GM10847 (cell line): Measurements from ENCODE around the gene PLA2G2D.

Experiments used
- POLR2A ChIP-seq: IDR thresholded peaks from 2 replicates; pipeline ENCODE4 v1.6.1; 2011; ENCODE audit not compliant: insufficient read length; ENCODE audit errors: extremely low read depth

The PLA2G2D gene

DNA sequence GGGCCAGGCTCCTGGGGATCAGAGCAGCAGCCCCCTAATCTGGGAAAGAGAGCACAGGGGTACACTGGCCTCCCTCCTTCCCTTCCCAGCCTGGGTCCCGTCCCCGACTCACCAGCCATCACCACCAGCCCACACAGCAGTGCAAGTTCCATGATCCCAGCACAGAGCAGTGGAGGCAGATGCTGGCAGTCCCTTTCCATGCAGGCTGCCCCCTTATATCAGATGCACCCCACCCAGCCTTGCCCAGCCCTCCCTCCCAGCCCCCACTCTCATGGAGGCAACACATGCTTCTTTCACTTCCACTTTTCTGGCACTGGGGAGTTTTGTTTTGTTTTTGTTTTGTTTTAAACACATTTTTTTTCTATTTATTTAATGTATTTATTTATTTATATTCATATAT is at the start of gene PLA2G2D:
PLA2G2D (minus strand) TSS at position 190 of the 400 bp plus-strand sequence; CDS start at position 152, 38 bp downstream.
- TF ChIP-seq POLR2A, result no peak

GRCh38 chr1:20168564-20169491 is 49.5 kb upstream of the PLA2G2D start:
- no peak for TF ChIP-seq POLR2A

GRCh38 chr1:20167126-20167525 is 47.8 kb upstream of the PLA2G2D start:
- no peak for TF ChIP-seq POLR2A

GRCh38 chr1:20166051-20166450 is 46.7 kb upstream of the PLA2G2D start:
- TF ChIP-seq POLR2A, result no peak

DNA sequence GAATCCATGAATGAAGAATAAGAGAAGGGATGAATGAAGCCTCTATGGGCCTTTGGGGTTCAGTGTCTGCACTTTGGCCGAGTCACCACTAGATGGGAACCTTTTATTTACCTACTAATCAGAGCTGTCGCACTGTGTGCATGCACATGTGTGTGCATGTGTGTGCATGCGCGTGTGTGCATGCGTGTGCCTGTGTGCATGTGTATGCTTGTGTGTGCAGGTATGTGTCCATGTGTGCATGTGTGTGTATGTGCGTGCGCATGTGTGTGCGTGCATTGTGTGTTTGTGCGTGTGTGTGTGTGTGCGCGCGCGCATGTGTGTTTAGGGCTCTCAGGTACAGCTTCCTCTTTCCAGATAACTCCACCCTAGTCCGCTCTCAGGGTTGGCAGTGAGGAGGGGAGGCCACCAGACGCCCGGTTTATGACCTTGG is 46.2 kb upstream of the PLA2G2D start:
- TF ChIP-seq POLR2A, result no peak

DNA sequence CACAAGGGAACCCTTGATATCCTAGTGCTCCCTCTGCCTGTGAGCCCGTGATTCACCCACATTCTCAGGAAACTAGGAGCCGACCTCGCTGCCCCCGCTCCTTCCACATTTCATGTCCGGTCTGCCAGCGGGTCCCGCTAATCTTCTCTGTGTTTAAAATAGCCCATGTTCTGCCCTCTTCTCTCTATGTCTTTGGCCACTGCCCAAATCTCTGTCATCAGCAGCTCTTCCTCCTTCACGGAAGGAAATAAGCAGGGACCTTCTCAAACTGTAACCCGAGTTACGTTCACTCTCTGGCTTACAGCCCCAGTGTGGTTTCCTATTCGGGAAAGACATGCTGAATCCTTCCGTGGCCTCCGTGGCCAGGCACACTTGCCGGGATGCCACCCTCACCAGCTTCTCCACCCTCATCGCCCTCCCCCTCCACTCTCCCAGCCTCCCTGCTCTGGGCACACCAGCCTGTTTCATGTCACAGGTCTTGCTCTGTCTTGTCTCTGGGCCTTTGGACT is 45.4 kb upstream of the PLA2G2D start:
- no peak for TF ChIP-seq POLR2A

GRCh38 chr1:20160034-20160433 is 40.7 kb upstream of the PLA2G2D start:
- TF ChIP-seq POLR2A, result no peak

DNA sequence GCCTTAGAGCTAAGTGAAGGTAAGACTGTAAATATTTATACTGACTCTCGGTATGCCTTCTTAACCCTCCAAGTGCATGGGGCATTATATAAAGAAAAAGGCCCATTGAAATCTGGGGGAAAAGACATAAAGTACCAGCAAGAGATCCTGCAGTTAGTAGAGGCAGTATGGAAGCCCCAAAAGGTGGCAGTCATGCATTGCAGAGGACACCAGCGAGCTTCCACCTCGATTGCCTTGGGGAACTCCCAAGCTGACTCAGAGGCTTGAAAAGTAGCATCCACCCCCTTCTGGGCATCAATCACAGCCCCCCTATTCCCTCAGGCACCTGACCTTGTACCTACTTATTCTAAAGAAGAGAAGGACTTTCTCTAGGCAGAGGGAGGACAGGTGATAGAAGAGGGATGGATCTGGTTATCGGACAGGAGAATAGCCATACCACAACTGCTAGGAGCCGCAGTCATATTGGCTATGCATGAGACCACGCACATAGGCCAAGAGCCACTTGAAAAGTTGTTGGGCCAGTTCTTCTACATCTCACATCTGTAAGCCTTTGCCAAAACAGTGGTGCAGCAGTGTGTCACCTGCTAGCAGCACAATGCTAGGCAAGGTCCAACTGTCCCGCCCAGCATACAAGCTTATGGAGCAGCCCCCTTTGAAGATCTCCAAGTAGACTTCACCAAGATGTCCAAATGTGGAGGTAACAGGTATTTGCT is 39.2 kb upstream of the PLA2G2D start:
- no peak for TF ChIP-seq POLR2A

GRCh38 chr1:20154301-20154831 is 35.0 kb upstream of the PLA2G2D start:
- TF ChIP-seq POLR2A, result no peak

DNA sequence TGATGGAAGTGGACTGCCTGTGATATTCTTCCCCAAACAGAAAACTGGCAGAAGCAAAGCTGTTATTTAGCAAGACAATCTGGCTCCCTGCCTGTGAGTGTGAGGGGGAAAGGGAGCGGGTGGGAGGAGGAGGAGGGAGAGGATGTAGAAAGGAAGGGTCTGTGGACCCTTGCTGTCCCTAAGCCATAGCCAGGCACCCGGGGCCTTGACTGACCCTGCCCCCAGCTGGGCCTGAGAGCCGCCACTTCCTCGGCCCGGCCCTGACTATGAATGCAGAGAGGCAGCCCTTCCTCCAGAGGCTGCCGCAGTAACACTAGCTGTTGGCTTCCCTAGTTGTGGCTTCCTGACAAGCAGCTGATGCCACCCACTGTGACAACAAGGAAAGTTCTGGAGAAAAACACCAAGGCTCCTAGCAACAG is 33.7 kb upstream of the PLA2G2D start:
- no peak for TF ChIP-seq POLR2A

DNA sequence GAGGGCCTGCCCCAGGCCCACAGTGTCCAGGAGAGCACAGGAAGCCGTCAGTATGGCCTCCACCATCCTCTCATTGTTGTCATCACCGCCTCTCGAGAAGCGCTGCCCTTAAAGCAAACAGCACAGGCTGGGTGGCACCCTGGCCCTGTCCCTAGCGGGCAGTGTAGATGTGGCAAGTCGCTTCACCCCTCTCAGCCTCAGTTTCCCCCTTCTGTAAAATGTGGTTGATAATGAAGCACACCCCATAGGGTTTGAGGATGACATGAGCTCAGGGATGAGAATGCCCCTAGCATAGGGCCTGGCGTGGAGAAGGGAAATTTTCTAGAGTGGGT is 33.2 kb upstream of the PLA2G2D start:
- no peak for TF ChIP-seq POLR2A

DNA sequence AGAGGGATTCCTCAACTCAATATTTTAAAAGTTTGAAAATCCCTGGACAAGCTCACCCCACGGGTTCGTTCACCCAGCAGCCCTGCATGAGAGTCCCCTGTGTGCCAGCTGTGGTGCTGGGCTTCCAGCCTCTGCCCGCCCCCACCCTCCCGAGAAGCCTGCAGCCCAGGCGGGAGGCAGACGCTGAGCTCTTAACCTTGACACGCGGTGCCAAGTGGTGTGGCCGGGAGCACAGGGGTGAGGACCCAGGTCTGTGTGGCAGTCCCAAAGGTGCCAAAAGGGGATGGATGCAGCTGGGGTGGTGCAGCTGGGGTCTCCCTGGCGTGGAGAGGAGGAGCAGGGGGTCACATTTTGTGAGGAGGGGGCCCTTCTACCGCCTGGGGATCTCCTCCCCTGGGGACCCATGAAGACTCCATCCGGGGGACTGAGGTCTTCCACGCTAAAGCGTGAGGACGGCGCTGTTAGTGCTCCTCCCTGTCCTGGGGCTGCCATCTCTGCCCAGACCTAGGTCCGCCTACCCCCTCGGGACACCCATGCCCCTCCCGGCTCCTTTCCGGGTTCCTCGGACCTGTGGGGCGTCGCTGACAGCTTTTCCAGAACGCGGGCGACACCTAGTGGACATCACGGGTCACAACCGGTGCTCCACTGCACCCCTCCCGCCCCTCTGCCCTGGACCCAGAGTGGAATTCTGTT is 32.7 kb upstream of the PLA2G2D start:
- TF ChIP-seq POLR2A, result no peak

DNA sequence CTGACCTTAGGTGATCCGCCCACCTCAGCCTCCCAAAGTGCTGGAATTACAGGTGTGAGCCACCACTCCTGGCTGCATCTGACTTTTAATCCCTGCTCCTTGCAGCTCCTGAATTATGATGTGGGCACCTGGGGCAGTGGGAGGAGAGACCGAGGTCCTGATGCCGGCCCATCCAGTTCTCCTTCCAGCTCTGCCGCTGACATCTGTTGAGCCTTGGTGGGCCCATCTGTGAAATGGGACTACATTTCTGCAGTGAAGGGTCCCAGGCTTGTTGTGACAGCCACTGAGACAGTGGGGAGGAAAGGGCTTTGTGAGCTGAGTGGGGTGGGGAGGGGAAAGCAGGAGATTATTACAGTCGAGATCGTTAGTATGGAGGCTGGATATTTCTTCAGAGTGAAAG is 31.6 kb upstream of the PLA2G2D start:
- no peak for TF ChIP-seq POLR2A

GRCh38 chr1:20150326-20150705 is 31.0 kb upstream of the PLA2G2D start:
- no peak for TF ChIP-seq POLR2A

DNA sequence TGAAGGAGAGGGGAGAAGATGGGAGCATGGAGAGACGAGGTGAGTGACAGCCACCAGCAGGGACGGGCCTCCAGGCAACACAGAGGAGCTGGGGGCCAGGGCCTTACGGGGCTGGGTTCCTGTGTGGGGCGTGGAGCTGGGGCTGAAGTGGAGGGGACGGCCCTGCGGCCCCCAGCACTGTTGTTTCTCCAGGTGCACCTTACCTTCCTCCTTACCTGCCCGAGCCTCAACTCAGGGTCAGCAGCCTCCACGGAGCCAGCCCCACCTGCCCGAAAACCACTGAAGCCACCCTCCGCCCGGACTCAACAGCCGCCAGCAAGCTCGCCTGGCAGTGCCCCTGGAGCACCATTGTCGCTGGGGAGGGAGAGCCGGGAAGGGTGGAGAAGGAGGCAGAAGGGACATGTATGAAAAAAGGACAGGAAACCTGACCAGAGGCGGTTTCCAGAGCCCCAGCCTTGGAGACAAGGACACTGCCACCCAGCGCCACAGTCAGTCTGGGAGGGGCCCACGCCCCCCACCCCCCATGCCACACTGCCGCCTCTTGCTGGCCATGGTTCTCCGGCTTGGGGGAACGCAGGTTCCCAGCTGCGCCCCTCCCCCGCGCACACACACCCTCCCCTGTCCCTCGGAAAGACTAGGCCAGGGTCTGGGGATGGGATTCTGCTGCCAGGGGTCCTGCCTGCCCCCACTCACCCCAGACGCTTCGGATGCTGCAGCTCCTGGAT is 30.4 kb upstream of the PLA2G2D start:
- TF ChIP-seq POLR2A, result no peak
